ENCODE measurements around the gene SLC39A9.

DNA sequence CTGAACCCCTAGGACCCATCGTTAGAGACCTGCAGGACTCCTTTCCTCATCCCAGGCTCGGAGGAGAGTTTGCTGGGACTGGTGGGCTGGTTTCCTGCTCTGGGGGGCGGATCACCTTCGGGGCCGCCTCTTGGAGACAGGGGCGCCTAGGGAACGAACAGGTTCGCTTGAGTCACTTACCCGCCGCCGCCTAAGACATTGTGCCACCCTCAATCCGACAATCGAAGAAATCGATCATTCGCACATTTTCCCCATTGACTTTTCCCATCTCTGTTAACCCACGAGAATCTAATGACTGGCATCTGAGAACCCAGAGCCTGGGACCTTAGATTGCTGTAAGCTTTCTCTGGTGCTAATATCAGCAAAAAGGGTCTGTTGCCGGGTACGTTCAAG lies 322 bp downstream of the SLC39A9 start:
- TF ChIP-seq, protein P1, sequence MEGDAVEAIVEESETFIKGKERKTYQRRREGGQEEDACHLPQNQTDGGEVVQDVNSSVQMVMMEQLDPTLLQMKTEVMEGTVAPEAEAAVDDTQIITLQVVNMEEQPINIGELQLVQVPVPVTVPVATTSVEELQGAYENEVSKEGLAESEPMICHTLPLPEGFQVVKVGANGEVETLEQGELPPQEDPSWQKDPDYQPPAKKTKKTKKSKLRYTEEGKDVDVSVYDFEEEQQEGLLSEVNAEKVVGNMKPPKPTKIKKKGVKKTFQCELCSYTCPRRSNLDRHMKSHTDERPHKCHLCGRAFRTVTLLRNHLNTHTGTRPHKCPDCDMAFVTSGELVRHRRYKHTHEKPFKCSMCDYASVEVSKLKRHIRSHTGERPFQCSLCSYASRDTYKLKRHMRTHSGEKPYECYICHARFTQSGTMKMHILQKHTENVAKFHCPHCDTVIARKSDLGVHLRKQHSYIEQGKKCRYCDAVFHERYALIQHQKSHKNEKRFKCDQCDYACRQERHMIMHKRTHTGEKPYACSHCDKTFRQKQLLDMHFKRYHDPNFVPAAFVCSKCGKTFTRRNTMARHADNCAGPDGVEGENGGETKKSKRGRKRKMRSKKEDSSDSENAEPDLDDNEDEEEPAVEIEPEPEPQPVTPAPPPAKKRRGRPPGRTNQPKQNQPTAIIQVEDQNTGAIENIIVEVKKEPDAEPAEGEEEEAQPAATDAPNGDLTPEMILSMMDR (IDR thresholded peaks at IDR 0.05; ENCODE audit: poor library complexity, severe bottlenecking) = no peak
- TF ChIP-seq POLR2AphosphoS5 (IDR thresholded peaks at IDR 0.05) = no peak
- TF ChIP-seq TAF1 (IDR thresholded peaks at IDR 0.05; ENCODE audit: low read depth) = no peak
- no peak for TF ChIP-seq EP300 (conservative IDR thresholded peaks at IDR 0.05; ENCODE audit: poor library complexity, severe bottlenecking)
- TF ChIP-seq EZH2 (IDR thresholded peaks at IDR 0.05; ENCODE audit: borderline replicate concordance, insufficient read depth, low read length, poor library complexity, severe bottlenecking) = no peak
- peak; percentile 24 for TF ChIP-seq RAD21 (conservative IDR thresholded peaks at IDR 0.05)
- TF ChIP-seq, protein P2, sequence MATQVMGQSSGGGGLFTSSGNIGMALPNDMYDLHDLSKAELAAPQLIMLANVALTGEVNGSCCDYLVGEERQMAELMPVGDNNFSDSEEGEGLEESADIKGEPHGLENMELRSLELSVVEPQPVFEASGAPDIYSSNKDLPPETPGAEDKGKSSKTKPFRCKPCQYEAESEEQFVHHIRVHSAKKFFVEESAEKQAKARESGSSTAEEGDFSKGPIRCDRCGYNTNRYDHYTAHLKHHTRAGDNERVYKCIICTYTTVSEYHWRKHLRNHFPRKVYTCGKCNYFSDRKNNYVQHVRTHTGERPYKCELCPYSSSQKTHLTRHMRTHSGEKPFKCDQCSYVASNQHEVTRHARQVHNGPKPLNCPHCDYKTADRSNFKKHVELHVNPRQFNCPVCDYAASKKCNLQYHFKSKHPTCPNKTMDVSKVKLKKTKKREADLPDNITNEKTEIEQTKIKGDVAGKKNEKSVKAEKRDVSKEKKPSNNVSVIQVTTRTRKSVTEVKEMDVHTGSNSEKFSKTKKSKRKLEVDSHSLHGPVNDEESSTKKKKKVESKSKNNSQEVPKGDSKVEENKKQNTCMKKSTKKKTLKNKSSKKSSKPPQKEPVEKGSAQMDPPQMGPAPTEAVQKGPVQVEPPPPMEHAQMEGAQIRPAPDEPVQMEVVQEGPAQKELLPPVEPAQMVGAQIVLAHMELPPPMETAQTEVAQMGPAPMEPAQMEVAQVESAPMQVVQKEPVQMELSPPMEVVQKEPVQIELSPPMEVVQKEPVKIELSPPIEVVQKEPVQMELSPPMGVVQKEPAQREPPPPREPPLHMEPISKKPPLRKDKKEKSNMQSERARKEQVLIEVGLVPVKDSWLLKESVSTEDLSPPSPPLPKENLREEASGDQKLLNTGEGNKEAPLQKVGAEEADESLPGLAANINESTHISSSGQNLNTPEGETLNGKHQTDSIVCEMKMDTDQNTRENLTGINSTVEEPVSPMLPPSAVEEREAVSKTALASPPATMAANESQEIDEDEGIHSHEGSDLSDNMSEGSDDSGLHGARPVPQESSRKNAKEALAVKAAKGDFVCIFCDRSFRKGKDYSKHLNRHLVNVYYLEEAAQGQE (IDR thresholded peaks at IDR 0.05; ENCODE audit: borderline replicate concordance) = peak; percentile 10
- peak; percentile 6 for TF ChIP-seq MXI1 (conservative IDR thresholded peaks at IDR 0.05; ENCODE audit: poor library complexity, severe bottlenecking)
- TF ChIP-seq SMC3 (conservative IDR thresholded peaks at IDR 0.05; ENCODE audit: poor library complexity) = peak; percentile 36
